ENCODE data around the gene MAMDC4. TPM values are rescaled to one million over a fixed set of nuclear protein-coding genes. Genes with fewer than 3 reads are reported as not detected.

Gene MAMDC4
- 2.0 and 3.5 TPM in 2 replicates for total RNA-seq

DNA sequence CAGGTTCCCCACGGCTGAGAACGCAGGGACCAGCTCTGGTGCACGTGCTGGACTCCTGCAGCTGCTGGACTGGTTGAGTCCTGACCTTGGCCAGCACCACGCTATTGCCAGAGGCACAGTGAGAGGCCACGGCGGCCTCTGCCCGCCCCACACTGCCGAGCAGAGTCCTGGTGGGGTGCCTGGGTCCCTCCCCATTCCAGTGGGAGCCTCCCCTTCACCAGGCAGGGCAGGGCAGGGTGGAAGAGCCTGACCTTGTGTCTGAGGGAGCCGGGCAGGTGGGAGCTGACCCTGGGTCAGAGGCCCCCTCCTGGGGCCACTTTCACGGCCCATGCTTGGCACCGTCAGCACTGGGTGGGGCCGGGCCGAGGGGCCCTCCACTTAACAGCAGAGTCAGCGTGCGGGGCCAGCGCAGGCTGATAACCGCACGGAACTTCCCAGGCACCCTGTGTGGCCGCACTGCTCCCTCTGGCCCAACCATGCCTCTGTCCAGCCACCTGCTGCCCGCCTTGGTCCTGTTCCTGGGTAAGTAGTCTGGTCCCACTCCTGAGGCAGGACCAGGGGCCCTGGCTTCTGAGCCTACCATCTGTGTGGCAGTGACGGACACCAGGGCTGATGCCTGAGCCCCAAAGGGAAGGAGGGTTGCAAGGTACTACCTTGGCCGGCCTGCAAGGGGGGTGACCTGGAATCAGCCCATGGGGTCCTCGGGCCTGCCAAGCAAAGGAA is at the start of gene MAMDC4:
Gene MAMDC4, plus strand, starts transcription at position 406 of the 723 bp plus-strand sequence. Its CDS starts 71 bp downstream, at position 477.

GRCh38 chr9:136807281-136808074 is 44.7 kb upstream of the MAMDC4 start, which contains the start of gene RABL6:
RABL6 (plus strand) TSS chr9:136807948; CDS start chr9:136808197, 249 bp downstream.

DNA sequence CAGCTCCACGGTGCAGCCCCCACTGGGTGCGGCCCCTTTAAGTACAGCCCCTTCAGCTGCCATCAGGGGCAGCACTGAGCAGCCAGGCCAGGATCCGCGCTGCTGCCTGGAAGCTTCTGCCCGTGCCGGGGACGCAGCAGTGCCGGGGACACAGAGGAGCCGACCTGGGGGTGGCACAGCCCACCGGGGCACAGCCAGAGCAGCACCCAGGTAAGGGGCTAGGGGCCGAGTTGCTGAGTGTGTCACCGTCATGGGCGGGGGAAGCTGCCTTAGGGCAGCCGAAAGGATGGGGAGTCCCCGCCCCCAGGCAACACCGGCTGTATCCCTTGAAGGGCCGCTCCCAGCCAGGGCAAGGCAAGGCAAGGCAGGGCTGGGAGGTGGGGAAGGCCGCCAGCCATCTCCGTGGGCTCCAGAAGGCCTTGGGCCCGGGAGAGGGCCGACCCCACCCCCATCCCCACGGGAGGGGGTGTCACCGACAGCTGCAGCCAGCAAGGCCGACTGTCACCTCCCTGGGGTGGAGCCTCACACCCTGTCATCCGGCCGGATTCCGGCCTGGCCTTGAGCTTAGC is 9.7 kb upstream of the MAMDC4 start, which contains the start of gene AJM1:
Gene AJM1, plus strand, starts transcription at position 99 of the 569 bp plus-strand sequence. CDS start 1,937 bp downstream, outside the sequence.

DNA sequence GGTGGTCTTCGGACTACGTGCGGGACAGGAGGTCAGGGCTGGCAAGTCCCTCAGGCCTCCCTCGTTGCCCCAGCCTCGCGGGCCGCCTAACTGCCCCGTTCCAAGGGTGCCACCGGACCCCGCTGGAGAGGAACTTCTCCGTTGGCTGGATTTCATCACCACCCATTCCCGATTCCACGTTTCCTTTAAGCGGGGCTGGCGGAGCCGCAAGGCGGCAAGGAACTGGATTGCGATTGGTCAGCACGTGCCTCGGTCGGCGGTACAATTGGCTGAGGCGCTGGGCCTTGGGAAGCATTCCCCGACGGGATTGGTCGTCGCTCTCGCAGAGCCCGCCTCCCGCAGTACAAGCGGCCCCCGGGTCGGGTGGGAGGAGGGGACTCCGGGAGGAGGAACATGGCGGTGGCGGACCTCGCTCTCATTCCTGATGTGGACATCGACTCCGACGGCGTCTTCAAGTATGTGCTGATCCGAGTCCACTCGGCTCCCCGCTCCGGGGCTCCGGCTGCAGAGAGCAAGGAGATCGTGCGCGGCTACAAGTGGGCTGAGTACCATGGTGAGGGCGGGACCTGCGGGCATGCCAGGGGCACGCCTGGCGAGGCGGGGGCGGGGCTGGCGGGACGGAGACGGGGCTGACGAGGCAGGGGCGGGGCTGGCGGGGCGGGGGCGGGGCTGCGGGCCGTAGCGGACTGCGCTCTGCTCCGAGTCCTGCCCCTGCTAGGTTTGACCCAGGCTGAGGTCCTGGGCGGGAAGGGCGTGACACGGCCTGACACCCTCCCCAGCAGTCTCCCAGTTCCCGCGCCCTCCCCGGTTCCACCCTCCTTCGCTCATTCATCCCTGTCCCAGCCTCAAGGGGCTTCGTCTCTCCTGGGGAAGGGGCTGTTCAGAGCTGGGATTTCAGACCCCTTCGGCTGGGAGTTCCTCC is 2.8 kb upstream of the MAMDC4 start, which contains the start of gene PHPT1:
Gene PHPT1, plus strand, starts transcription at position 372 of the 922 bp plus-strand sequence. Its CDS starts 22 bp downstream, at position 394.

DNA sequence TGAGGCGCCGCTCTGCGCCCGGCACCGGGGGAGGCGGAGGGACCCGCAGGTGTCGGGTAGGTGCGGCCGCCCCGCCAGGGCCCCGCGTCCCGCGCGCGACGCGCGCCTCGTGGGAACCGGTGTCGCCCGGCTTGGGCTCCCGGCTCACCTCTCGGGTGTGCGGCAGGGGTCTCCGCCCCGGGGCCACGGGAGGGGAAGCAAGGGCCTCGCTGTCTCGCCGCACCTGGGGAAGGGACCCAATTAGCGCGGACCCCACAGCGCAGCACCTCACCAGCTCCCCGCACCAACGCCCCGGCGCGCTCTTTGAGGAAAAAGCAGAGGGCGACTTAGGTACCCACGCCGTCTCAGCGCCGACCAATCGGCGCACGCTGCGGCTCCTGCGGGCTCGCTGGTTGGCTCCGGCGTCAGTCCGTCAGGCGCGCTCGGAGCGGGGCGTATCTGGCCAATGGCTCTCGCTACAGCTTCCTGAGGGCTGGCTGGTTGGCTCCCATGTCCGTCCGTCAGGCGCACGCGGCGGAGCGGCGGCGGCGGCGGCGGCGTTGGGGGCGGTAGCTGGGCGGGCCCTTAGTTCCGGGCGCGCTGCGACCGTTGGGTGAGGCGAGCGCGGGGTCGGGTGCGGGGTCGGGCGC is 33.9 kb downstream of the MAMDC4 start, which contains the start of gene TRAF2:
Gene TRAF2, plus strand, starts transcription at position 567 of the 629 bp plus-strand sequence. CDS start 12,225 bp downstream, outside the sequence.

Small RNAs within 50 kb of the gene (small RNA-seq; reads per million reads assigned to genes)
- gene MIR4292 (ENCODE audit: low replicate concordance), result not detected
- not detected for gene MIR4479 (ENCODE audit: low replicate concordance)

Other genes starting within 250 kb of the MAMDC4 start
- 5.7 and 17.9 TPM in 2 replicates for gene EGFL7, start 189.4 kb upstream of the MAMDC4 start, total RNA-seq
- 41.1 and 53.5 TPM in 2 replicates for gene AGPAT2, start 164.9 kb upstream of the MAMDC4 start, total RNA-seq
- 0.14 and 0.44 TPM in 2 replicates for gene DIPK1B, start 139.8 kb upstream of the MAMDC4 start, total RNA-seq
- gene LCN10, start 109.4 kb upstream of the MAMDC4 start, total RNA-seq, result not detected in 2 replicates
- not detected in 2 replicates for gene LCN6, start 103.8 kb upstream of the MAMDC4 start, total RNA-seq
- gene LCN8, start 94.1 kb upstream of the MAMDC4 start, total RNA-seq, result not detected in 2 replicates
- gene LCN15, start 87.8 kb upstream of the MAMDC4 start, total RNA-seq, result not detected in 2 replicates
- gene TMEM141, start 61.0 kb upstream of the MAMDC4 start, total RNA-seq, result 36.9 and 38.7 TPM in 2 replicates
- gene CCDC183, start 56.0 kb upstream of the MAMDC4 start, total RNA-seq, result 0.22 TPM in 1 of 2 replicates, not detected in the other
- 77.0 and 129 TPM in 2 replicates for gene RABL6, start 44.4 kb upstream of the MAMDC4 start, total RNA-seq
- 1.4 and 2.0 TPM in 2 replicates for gene AJM1, start 9.9 kb upstream of the MAMDC4 start, total RNA-seq
- 54.8 and 63.5 TPM in 2 replicates for gene PHPT1, start 2.9 kb upstream of the MAMDC4 start, total RNA-seq
- gene EDF1, start 14.0 kb downstream of the MAMDC4 start, total RNA-seq, result 169 and 339 TPM in 2 replicates
- gene TRAF2, start 34.2 kb downstream of the MAMDC4 start, total RNA-seq, result 9.6 and 15.2 TPM in 2 replicates
- gene FBXW5, start 92.4 kb downstream of the MAMDC4 start, total RNA-seq, result 198 and 213 TPM in 2 replicates
- gene C8G, start 92.9 kb downstream of the MAMDC4 start, total RNA-seq, result 0.66 TPM in 1 of 2 replicates, not detected in the other
- 0.88 TPM in 1 of 2 replicates, not detected in the other for gene LCN12, start 99.9 kb downstream of the MAMDC4 start, total RNA-seq
- gene PTGDS, start 125.2 kb downstream of the MAMDC4 start, total RNA-seq, result 4.2 and 78.6 TPM in 2 replicates
- gene LCNL1, start 130.6 kb downstream of the MAMDC4 start, total RNA-seq, result 0.14 and 9.8 TPM in 2 replicates
- 12.0 and 13.9 TPM in 2 replicates for gene PAXX, start 140.1 kb downstream of the MAMDC4 start, total RNA-seq
- gene CLIC3, start 144.2 kb downstream of the MAMDC4 start, total RNA-seq, result 4.3 and 12.7 TPM in 2 replicates
- gene ABCA2, start 175.9 kb downstream of the MAMDC4 start, total RNA-seq, result 18.8 and 18.9 TPM in 2 replicates
- gene FUT7, start 179.7 kb downstream of the MAMDC4 start, total RNA-seq, result not detected in 2 replicates
- 16.0 and 21.0 TPM in 2 replicates for gene NPDC1, start 193.8 kb downstream of the MAMDC4 start, total RNA-seq
- not detected in 2 replicates for gene ENTPD2, start 201.7 kb downstream of the MAMDC4 start, total RNA-seq
- gene SAPCD2, start 218.2 kb downstream of the MAMDC4 start, total RNA-seq, result 0.22 and 15.9 TPM in 2 replicates
- 28.2 and 29.1 TPM in 2 replicates for gene UAP1L1, start 225.2 kb downstream of the MAMDC4 start, total RNA-seq
- gene MAN1B1, start 234.6 kb downstream of the MAMDC4 start, total RNA-seq, result 68.1 and 103 TPM in 2 replicates